GOT3 (cell line): Measurements from ENCODE around the gene ZFYVE27.

Experiments used
- DNase-seq: peaks from one replicate; lab custom pipeline; 2025; ENCODE audit warnings: mixed read lengths; lab: John Stamatoyannopoulos, UW

ZFYVE27 gene

GRCh38 chr10:97791824-97792721 is 55.1 kb downstream of the ZFYVE27 start:
- no peak for DNase-seq

GRCh38 chr10:97795886-97796285 is 59.0 kb downstream of the ZFYVE27 start:
- DNase-seq, result no peak

- DNase-seq, result no peak
These were observed 59.7 kb downstream of the ZFYVE27 start for GRCh38 chr10:97796651-97797050.

- DNase-seq, result no peak
These were observed 62.2 kb downstream of the ZFYVE27 start for GRCh38 chr10:97798958-97799610.

- no peak for DNase-seq
These were observed 63.5 kb downstream of the ZFYVE27 start for GRCh38 chr10:97800474-97800873.

- DNase-seq, result no peak
These were observed 64.5 kb downstream of the ZFYVE27 start for GRCh38 chr10:97801422-97801821.

GRCh38 chr10:97805096-97805884 is 68.4 kb downstream of the ZFYVE27 start:
- DNase-seq, result no peak

- no peak for DNase-seq
These were observed 69.0 kb downstream of the ZFYVE27 start for GRCh38 chr10:97805949-97806348.

GRCh38 chr10:97810446-97810845 is 73.5 kb downstream of the ZFYVE27 start:
- DNase-seq, result no peak
